GM12891 (cell line): ENCODE measurements around the gene ULK3.

ENCODE experiments used
- DNase-seq: peaks from one replicate; pipeline ENCODE4 v3.0.0; 2011; ENCODE audit warnings: low spot score; ENCODE audit not compliant: insufficient read length
- FAIRE-seq: peaks from 2 replicates; lab custom pipeline; 2011; peaks lifted over from hg19 to GRCh38; lab: Jason Lieb, UNC
- PAX5 ChIP-seq: IDR thresholded peaks from 2 replicates; pipeline ENCODE4 v1.6.1; 2011; ENCODE audit warnings: low read length, moderate library complexity, mild to moderate bottlenecking; ENCODE audit not compliant: insufficient read depth, severe bottlenecking
- POLR2A ChIP-seq: IDR thresholded peaks from 2 replicates; pipeline ENCODE4 v1.6.1; 2011; ENCODE audit warnings: low read depth, low read length, control low read depth
- POLR2AphosphoS5 ChIP-seq: IDR thresholded peaks from 2 replicates; pipeline ENCODE4 v1.6.1; 2011; ENCODE audit warnings: low read depth, low read length, control low read depth
- POU2F2 ChIP-seq: IDR thresholded peaks from 2 replicates; pipeline ENCODE4 v1.6.1; 2011; ENCODE audit warnings: low read depth, mild to moderate bottlenecking, control low read depth, low read length, moderate library complexity
- SPI1 ChIP-seq: IDR thresholded peaks from 2 replicates; pipeline ENCODE4 v1.6.1; 2011; ENCODE audit warnings: low read depth, low read length, control low read depth
- TAF1 ChIP-seq: IDR thresholded peaks from 2 replicates; pipeline ENCODE4 v1.6.1; 2011; ENCODE audit warnings: low read depth, low read length, control low read depth

Gene ULK3

DNA sequence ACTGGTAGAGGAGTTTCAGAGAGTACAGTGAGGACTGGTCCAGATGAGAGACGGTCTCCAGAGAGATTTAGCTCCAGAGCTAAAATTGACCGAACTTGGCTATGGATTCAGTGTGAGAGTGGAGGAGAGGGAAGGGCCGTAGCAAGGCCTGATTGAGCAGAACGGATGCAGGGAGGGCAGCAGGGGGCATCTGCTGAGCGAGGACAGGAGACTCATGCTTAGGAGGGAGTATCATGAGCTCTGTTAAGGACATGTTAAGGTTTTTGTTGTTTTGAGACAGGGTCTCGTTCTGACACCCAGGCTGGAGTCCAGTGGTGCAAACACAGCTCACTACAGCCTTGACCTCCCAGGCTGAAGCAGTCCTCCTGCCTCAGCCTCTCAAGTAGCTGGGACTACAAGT is 38.0 kb downstream of the ULK3 start:
- TF ChIP-seq PAX5, result no peak
- no peak for TF ChIP-seq SPI1
- TF ChIP-seq TAF1, result no peak
- no peak for TF ChIP-seq POU2F2
- no peak for TF ChIP-seq POLR2A
- no peak for TF ChIP-seq POLR2AphosphoS5
- FAIRE-seq, result peak; percentile 33
- DNase-seq, result no peak

DNA sequence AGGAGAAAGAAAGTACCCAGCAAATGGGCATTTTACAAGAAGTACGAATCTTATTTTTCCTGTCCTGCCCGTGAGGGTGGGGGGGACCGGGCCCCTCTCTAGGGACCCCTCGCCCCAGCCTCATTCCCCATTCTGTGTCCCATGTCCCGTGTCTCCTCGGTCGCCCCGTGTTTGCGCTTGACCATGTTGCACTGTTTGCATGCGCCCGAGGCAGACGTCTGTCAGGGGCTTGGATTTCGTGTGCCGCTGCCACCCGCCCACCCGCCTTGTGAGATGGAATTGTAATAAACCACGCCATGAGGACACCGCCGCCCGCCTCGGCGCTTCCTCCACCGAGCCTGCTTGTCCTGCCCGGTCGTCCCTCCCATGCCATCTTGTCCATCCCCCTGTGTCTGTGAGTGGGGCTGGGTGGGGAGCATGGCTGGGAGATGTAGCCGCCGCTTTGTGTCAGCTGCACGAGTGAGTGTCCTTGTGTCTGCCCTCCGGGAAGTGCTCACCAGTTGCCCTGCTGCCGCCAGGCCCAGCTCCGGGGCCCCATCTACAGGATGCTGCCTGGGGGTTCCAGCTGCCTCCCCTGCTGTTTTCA is 40.0 kb downstream of the ULK3 start:
- DNase-seq, result no peak
- TF ChIP-seq PAX5 (no peak), POU2F2 (no peak), POLR2AphosphoS5 (no peak), SPI1 (no peak), TAF1 (no peak), POLR2A (no peak)
- FAIRE-seq, result no peak

DNA sequence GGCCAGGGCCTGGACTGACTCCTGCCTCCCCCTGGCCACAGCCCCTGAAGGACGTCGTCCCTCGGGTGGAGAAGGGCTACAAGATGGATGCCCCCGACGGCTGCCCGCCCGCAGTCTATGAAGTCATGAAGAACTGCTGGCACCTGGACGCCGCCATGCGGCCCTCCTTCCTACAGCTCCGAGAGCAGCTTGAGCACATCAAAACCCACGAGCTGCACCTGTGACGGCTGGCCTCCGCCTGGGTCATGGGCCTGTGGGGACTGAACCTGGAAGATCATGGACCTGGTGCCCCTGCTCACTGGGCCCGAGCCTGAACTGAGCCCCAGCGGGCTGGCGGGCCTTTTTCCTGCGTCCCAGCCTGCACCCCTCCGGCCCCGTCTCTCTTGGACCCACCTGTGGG is 40.7 kb downstream of the ULK3 start:
- no peak for FAIRE-seq
- TF ChIP-seq POLR2A, result no peak
- no peak for TF ChIP-seq TAF1
- TF ChIP-seq SPI1, result no peak
- no peak for TF ChIP-seq POU2F2
- TF ChIP-seq PAX5, result no peak
- TF ChIP-seq POLR2AphosphoS5, result no peak
- no peak for DNase-seq

DNA sequence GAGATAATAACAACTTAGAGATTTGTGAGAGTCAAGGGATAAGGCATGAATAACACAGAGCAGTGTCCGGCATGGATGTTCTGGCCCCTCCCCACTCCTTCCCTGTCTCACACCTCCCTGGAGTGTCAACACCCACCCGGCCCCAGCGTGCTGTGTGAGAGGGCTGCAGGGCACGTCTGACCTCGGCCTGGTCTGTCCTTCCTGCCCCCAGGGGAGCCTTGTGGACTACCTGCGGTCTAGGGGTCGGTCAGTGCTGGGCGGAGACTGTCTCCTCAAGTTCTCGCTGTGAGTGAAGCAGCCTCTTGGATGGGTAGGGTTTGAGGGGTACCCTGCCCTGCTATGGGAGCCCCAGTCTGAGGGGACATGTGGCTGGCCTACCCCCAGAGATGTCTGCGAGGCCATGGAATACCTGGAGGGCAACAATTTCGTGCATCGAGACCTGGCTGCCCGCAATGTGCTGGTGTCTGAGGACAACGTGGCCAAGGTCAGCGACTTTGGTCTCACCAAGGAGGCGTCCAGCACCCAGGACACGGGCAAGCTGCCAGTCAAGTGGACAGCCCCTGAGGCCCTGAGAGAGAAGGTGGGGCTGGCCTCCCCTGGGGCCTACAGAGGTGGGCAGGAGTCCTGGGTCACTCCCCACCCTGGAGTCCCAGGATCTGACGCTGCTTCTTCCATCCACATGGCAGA is 41.5 kb downstream of the ULK3 start:
- TF ChIP-seq POLR2A (no peak), PAX5 (no peak), POLR2AphosphoS5 (no peak), POU2F2 (no peak), SPI1 (no peak), TAF1 (no peak)
- DNase-seq (no peak), FAIRE-seq (no peak)

DNA sequence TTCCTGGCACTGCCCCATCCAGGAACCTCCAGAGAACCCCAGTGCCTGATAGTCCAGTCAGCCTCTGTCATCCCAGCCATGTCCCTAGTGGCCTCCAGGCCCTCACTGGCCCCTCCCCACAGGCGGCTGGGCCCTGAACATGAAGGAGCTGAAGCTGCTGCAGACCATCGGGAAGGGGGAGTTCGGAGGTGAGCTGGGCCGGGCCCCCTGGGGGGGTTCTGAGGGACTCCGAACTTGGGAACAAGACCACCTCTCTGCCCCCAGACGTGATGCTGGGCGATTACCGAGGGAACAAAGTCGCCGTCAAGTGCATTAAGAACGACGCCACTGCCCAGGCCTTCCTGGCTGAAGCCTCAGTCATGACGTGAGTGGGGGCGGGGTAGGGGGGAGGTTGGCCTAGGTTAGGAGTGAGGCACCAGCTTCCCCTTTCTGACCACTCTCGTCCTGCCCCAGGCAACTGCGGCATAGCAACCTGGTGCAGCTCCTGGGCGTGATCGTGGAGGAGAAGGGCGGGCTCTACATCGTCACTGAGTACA is 42.3 kb downstream of the ULK3 start:
- no peak for DNase-seq
- no peak for TF ChIP-seq POLR2AphosphoS5
- TF ChIP-seq PAX5, result no peak
- TF ChIP-seq POU2F2, result no peak
- TF ChIP-seq SPI1, result no peak
- no peak for TF ChIP-seq TAF1
- TF ChIP-seq POLR2A, result no peak
- FAIRE-seq, result peak; percentile 63

DNA sequence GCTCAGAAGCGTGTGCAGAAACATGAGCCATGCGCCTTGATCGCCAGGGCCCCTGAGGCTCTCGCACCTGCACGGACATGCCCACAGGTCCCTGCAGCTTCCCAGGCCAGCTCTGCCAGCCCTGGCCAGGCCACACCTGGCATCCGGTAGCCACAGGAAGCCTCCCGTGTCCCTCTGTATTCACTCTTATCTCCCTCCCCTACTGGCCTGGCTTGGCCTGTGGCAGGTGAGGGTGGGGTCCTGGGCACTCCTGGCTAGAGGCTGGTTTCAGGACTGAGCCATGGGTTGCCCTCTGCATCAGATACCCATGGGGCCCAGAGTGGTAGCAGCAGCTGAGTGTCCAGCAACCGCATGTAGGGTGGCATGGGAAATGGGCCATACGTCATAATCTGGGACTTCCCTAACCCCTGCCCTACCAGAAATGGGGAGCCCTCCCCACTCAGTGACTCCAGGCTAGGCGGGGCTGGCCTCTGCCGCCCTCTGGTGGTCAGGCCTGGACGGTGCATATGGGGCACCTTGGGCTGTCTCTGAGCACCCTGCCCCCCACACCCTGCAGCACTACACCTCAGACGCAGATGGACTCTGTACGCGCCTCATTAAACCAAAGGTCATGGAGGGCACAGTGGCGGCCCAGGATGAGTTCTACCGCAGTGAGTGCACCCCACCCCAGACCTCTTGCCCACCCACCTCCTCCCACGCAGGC is 42.9 kb downstream of the ULK3 start:
- FAIRE-seq (peak; percentile 99), DNase-seq (peak; percentile 98)
- TF ChIP-seq PAX5 (no peak), POU2F2 (peak; percentile 68), POLR2A (no peak), POLR2AphosphoS5 (peak; percentile 58; the same call in 1 of the 2 replicates), SPI1 (peak; percentile 34; the same call in 1 of the 2 replicates)

DNA sequence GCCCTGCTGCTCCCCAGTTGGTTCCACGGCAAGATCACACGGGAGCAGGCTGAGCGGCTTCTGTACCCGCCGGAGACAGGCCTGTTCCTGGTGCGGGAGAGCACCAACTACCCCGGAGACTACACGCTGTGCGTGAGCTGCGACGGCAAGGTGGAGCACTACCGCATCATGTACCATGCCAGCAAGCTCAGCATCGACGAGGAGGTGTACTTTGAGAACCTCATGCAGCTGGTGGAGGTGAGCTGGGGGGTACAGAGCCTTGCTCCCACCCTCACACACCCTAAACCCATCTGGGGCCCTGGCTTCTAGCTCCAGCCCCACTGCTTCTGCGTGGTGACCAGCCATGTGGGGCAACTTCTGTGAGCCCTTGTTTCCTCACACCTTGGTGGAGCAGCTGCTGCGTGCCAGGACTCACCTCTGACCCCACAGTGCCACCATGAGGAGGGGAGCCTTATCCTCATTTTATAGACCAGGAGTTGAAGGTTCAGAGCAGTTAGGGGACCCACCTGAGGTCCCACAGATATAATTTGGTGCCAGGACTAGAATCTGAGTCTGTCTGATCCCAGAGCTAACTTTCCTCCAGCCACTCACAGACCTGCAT is 43.6 kb downstream of the ULK3 start:
- DNase-seq (no peak), FAIRE-seq (peak; percentile 76)
- TF ChIP-seq POLR2AphosphoS5 (no peak), TAF1 (no peak)

DNA sequence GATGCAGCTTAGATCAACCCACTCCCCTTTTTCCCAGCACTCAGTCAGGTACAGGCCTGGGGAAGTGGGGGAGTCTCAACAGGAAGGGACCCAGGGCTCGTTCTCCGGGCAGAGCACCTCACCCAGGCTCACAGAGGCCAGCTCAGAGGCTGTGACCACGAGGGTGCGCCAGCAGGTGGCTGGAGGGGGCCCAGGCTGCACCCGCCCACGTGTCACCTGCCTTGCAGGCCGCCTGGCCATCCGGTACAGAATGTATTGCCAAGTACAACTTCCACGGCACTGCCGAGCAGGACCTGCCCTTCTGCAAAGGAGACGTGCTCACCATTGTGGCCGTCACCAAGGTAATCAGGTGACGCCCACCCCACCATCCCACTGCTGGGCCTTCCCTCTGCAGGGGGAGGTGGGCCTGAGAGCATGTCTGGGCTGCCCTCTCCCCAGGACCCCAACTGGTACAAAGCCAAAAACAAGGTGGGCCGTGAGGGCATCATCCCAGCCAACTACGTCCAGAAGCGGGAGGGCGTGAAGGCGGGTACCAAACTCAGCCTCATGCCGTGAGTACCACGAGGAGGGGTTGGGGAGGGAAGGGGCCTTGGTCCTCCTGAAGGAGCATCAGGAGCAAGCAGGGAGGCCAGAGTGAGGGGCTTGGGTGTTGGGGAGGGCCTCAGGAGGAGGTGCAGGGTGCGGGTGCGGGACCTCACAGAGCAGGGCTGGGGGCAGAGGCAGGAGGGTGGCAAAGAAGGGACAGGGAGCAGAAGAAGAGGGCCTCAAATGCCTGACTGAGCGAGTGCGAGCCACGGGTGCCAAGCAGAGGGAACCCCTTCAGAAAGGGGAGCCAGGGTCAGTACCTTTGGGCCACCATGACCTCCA is 44.3 kb downstream of the ULK3 start:
- DNase-seq, result peak; percentile 66
- TF ChIP-seq PAX5 (no peak), TAF1 (no peak), POU2F2 (peak; percentile 64; the same call in 1 of the 2 replicates), SPI1 (no peak)
- FAIRE-seq, result peak; percentile 94

DNA sequence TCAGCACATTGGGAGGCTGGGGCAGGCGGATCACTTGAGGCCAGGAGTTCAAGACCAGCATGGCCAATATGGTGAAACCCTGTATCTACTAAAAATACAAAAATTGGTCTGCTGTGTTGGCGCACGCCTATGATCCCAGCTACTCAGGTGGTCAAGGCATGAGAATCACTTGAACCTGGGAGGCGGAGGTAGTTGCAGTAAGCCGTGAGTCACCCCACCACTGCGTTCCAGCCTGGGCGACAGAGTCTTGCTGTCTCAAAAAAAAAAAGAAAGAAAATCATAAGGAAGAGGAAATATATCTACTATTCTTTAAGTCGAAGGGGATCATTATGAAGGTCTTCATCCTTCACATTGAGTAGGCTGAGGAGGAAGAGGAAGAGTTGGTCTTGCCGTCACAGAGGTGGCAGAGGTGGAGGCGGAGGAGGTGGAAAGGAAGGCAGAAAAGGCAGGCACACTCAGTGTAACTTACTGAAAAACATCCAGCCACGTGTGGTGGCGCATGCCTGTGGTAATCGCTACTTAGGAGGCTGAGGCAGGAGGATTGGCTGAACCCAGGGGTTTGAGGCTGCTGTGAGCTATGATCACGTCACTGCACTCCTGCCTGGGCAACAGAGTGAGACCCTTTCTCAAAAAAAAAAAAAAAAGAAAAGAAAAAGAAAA is 46.9 kb downstream of the ULK3 start:
- no peak for TF ChIP-seq TAF1
- TF ChIP-seq POLR2AphosphoS5, result no peak
- no peak for TF ChIP-seq PAX5
- no peak for TF ChIP-seq POU2F2
- no peak for FAIRE-seq
- no peak for DNase-seq
